Measurements from ENCODE around the gene SELENOI.

GRCh38 chr2:26318950-26319349 lies 27.0 kb upstream of the SELENOI start:
- TF ChIP-seq, protein P1, sequence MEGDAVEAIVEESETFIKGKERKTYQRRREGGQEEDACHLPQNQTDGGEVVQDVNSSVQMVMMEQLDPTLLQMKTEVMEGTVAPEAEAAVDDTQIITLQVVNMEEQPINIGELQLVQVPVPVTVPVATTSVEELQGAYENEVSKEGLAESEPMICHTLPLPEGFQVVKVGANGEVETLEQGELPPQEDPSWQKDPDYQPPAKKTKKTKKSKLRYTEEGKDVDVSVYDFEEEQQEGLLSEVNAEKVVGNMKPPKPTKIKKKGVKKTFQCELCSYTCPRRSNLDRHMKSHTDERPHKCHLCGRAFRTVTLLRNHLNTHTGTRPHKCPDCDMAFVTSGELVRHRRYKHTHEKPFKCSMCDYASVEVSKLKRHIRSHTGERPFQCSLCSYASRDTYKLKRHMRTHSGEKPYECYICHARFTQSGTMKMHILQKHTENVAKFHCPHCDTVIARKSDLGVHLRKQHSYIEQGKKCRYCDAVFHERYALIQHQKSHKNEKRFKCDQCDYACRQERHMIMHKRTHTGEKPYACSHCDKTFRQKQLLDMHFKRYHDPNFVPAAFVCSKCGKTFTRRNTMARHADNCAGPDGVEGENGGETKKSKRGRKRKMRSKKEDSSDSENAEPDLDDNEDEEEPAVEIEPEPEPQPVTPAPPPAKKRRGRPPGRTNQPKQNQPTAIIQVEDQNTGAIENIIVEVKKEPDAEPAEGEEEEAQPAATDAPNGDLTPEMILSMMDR (IDR thresholded peaks at IDR 0.05) = no peak
- TF ChIP-seq EZH2phosphoT487 (IDR thresholded peaks at IDR 0.05) (no peak), EZH2 (IDR thresholded peaks at IDR 0.05) (no peak)
